Right cardiac atrium (tissue), 5 donors: ENCODE results near the gene PRRT2. TPM values are rescaled to one million over a fixed set of nuclear protein-coding genes. Genes with fewer than 3 reads are reported as not detected.
"Not testable (repeated sequence)": the region's sequence is repeated elsewhere in the genome, so short reads cannot be mapped to it uniquely, and the experiment has no call there.

Source experiments
- ATAC-seq, 2 donors: fragments of 200-7000 bp; cut with Tn5 transposase; one replicate each; pipeline versions ENCODE4 v1.8.0 to v1.9.1; 2020; ENCODE audit warnings: moderate library complexity in 2 of 2, mild to moderate bottlenecking in 1 of 2
- DNase-seq, 3 donors: peaks; one replicate each; pipeline ENCODE4 v3.0.0-alpha.2; 2020
- H3K27ac ChIP-seq: one replicate; pipeline ENCODE4 v1.5.1; 2013; ENCODE audit warnings: mild to moderate bottlenecking, low read length, control low read depth, moderate library complexity
- H3K27me3 ChIP-seq: one replicate; pipeline ENCODE4 v1.6.1; 2013; ENCODE audit not compliant: control insufficient read depth, insufficient read depth
- H3K4me1 ChIP-seq: one replicate; pipeline ENCODE4 v1.6.1; 2013; ENCODE audit warnings: low read length; ENCODE audit not compliant: control insufficient read depth, insufficient read depth
- H3K4me3 ChIP-seq: one replicate; pipeline ENCODE4 v1.5.1; 2013; ENCODE audit warnings: low read length, control low read depth
- H3K9me3 ChIP-seq: one replicate; pipeline ENCODE4 v1.6.1; 2013; ENCODE audit warnings: low read length; ENCODE audit not compliant: control insufficient read depth
- WGBS: extraction: QIAGEN DNeasy Blood & Tissue Kit; methylation state at CpG from one replicate; pipeline ENCODE4 v1.1.7; 2013; 5-methylcytosine and 5-hydroxymethylcytosine counted together
- intact Hi-C, 4 donors: fragments of 100-400 bp; cut with DNase I; formaldehyde crosslinking; loops; one replicate each; pipeline versions ENCODE4 v1.11.0 to v1.14.0; 2022 to 2023
- polyA plus RNA-seq: library from polyadenylated mRNA; stranded (reverse); fragments of 200-250 nt; gene quantifications from one replicate; pipeline ENCODE4 v1.2.3, GENCODE V29; 2013
- total RNA-seq, 4 donors: library from RNA; stranded (reverse); fragmentation: NEBNext Ultra II Directional; extraction: Animal tissue kit (Norgen Biotek cat#: 25700); gene quantifications; one replicate each; pipeline ENCODE4 v1.2.1, GENCODE V29; 2021
- donor health status: healthy with polysubstance abuse.
- donor health status: DM: no; HTN: yes; CAD: no.
- donor health status: DM: no; HTN: no; CAD: no.
- donor health status: DM: no; HTN: yes; CAD: no; lungs with severe emphysema.
- donor health status: DM: yes; HTN: yes; CAD: no.

The PRRT2 gene
- total and polyA plus RNA-seq, 5 donors: 2.5 to 5.0 (median 4.8) TPM

GRCh38 chr16:29824589-29825144 is 12.7 kb downstream of the PRRT2 start:
- Histone ChIP-seq H3K4me1 (peaks cover 17% of the 10 kb centered on the region), H3K27ac (peak overlapping the region; percentile 34), H3K27me3 (no peaks in the 10 kb centered on the region), H3K4me3 (no peak overlapping the region), H3K9me3 (no peaks in the 10 kb centered on the region)
- intact Hi-C loops: no loop called here
- ATAC-seq (peak; percentile 53 to 71), DNase-seq (peak in 1 of 3 donors; percentile 45)
- 35% methylated on average over 7 of the region's 7 CpGs for WGBS

DNA sequence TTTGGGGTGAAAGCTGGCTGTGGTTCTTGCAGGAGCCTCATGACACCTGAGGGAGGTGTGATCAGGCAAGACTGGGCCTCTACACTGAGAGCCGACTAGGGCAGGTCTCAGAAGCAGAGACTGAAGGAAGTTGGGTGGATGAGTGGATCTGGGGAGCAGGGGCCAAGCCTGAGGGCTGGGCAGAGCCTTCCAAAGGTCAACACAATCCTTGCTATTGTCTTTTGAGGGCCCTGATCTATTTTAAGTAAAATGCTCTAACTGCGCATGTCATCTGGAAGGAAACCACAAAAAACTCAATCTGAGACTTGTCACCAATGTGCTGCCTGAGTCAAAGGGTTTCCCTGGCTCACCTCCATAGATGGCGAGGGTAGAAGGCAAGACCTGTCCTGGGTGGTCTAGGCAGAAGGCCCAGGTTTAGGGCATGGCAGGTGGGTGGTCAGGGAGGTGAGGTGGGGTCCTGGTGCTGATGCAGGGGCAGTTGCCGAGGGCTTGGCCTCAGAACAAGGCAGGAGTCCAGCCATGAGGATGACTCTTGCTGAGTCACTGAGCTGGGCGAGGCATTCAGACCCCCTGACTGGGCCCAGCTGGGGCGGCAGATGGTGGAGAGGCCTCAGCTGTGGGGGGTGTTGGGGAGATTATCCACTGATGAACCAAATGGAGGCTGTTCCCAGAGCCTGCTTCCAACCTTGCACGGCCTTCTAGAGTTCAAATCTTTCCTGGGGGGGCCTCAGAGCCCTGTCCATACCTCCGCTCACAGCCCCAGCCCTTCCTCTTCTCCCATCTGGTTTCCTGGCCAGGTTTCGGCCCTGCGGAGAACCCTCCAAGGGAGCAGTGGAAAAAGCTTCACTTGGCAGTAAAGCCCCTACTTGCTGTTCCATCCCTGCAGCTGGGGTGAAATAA is 13.4 kb downstream of the PRRT2 start:
- DNase-seq (peak; percentile 79 to 83 (median 80)), ATAC-seq (peak; percentile 38 to 79)
- Histone ChIP-seq H3K9me3 (no peaks in the 10 kb centered on the region), H3K4me1 (peaks cover 17% of the 10 kb centered on the region), H3K27ac (peak overlapping the region; percentile 34), H3K4me3 (no peak overlapping the region), H3K27me3 (no peaks in the 10 kb centered on the region)
- intact Hi-C loops: no loop called here
- WGBS: 43% methylated on average over 10 of the region's 10 CpGs

GRCh38 chr16:29826342-29826695 is 14.3 kb downstream of the PRRT2 start:
- no peak for DNase-seq
- no peak for ATAC-seq
- peak overlapping the region; percentile 34 for H3K27ac ChIP-seq
- H3K9me3 ChIP-seq: no peaks in the 10 kb centered on the region
- 89% methylated on average over 6 of the region's 8 CpGs for WGBS
- H3K27me3 ChIP-seq: no peaks in the 10 kb centered on the region
- intact Hi-C loops: no loop called here
- peaks cover 17% of the 10 kb centered on the region for H3K4me1 ChIP-seq
- H3K4me3 ChIP-seq: no peak overlapping the region

DNA sequence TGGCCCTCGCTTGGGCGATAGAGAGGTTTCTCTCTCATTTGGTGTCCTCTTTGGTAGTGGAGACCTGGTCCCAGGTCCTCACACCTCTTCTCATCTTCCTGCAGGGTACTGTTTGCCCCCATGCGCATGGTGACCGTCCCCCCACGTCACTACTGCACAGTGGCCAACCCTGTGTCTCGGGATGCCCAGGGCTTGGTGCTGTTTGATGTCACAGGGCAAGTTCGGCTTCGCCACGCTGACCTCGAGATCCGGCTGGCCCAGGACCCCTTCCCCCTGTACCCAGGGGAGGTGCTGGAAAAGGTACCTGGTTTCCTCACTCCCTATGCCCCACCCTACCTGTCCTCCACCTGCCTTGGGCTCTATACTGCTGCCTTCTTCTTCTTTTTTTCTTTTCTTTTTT is 18.8 kb downstream of the PRRT2 start:
- Histone ChIP-seq H3K27ac (no peak overlapping the region), H3K27me3 (no peaks in the 10 kb centered on the region), H3K4me3 (no peak overlapping the region), H3K4me1 (peaks cover 5% of the 10 kb centered on the region), H3K9me3 (no peaks in the 10 kb centered on the region)
- WGBS: 93% methylated on average over 11 of the region's 11 CpGs
- ATAC-seq: no peak
- no peak for DNase-seq
- intact Hi-C loops: no loop called here

DNA sequence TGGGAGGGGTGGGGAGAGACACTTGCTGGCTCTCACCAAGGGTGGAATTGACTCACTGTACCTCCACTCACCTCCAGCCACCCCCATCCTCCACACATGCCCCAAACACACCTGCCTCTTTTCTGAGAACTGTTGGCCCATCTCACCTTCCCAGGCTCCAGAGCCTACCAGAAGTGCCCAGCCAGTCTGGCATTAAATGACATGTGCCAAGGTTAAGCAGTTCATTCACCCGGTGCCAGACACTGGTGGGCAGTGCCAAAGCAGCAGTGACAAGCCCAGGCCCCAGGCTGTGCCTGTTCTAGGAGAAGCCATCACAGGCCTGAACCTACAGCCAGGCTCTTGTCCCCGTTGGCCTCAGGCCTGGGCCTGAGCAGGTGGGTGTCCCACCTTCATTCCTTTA is 19.5 kb downstream of the PRRT2 start:
- intact Hi-C loops: no loop called here
- no peak overlapping the region for H3K27ac ChIP-seq

GRCh38 chr16:29833219-29833618 is 21.2 kb downstream of the PRRT2 start:
- DNase-seq, H3K27me3 ChIP-seq, H3K9me3 ChIP-seq, H3K27ac ChIP-seq, H3K4me3 ChIP-seq, ATAC-seq, H3K4me1 ChIP-seq, intact Hi-C loops: not testable (repeated sequence)
- WGBS: 96% methylated on average over 4 of the region's 4 CpGs

More for the DNA sequence above, 19.5 kb downstream of the PRRT2 start:
- Histone ChIP-seq H3K4me3 (no peak overlapping the region), H3K9me3 (no peaks in the 10 kb centered on the region), H3K4me1 (no peaks in the 10 kb centered on the region), H3K27me3 (no peaks in the 10 kb centered on the region)
- peak in 1 of 2 donors; percentile 16 for ATAC-seq
- DNase-seq: no peak
- WGBS: 74% methylated on average over 2 of the region's 2 CpGs

DNA sequence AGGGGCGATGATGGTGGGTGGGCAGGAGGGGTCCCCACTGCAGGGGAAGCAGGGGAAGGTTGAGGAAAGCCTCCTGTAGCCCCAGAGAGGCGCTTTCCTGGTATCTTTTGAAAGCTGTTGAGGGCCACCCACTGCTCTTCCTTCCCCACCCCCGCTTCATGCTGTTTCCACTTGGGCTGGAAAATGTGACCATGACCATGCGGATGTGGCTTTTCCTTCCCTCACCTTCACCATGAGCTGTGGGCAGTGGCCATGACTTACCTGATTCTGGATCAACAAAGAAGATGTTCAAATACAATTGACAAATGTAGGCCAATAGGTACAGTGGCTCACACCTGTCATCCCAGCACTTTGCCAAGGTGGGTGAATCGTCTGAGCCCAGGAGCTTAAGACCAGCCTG is 22.1 kb downstream of the PRRT2 start:
- no peaks in the 10 kb centered on the region for H3K4me1 ChIP-seq
- no peak for ATAC-seq
- intact Hi-C loops: no loop called here
- 92% methylated on average over 5 of the region's 5 CpGs for WGBS
- DNase-seq: no peak
- no peak overlapping the region for H3K27ac ChIP-seq
- no peaks in the 10 kb centered on the region for H3K9me3 ChIP-seq
- no peak overlapping the region for H3K4me3 ChIP-seq
- no peaks in the 10 kb centered on the region for H3K27me3 ChIP-seq

DNA sequence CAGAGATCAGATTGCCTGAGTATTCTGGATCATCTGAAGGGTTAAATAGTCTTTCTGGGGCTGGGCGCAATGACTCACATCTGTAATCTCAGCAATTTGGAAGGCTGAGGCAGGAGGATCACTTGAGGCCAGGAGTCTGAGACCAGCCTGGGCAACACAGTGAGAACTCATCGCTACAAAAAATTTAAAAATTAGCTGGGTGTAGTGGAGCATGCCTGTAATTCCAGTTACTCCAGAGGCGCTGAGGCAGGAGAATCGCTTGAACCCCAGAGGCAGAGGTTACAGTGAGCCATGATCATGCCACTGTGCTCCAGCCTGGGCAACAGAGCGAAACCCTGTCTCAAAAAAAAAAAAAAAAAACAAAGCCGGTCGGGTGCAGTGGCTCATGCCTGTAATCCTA is 23.9 kb downstream of the PRRT2 start:
- Histone ChIP-seq H3K27me3 (no peaks in the 10 kb centered on the region), H3K4me3 (no peak overlapping the region), H3K27ac (no peak overlapping the region), H3K4me1 (no peaks in the 10 kb centered on the region), H3K9me3 (no peaks in the 10 kb centered on the region)
- WGBS: 92% methylated on average over 7 of the region's 7 CpGs
- no peak for DNase-seq
- no peak for ATAC-seq
- intact Hi-C loops: no loop called here

- Histone ChIP-seq H3K9me3 (no peaks in the 10 kb centered on the region), H3K4me1 (no peaks in the 10 kb centered on the region), H3K27ac (no peak overlapping the region), H3K27me3 (no peaks in the 10 kb centered on the region), H3K4me3 (no peak overlapping the region)
- DNase-seq (no peak), ATAC-seq (no peak)
- 83% methylated on average over 15 of the region's 15 CpGs for WGBS
- intact Hi-C loops: no loop called here
Observed at GRCh38 chr16:29836623-29837022, 24.6 kb downstream of the PRRT2 start.

DNA sequence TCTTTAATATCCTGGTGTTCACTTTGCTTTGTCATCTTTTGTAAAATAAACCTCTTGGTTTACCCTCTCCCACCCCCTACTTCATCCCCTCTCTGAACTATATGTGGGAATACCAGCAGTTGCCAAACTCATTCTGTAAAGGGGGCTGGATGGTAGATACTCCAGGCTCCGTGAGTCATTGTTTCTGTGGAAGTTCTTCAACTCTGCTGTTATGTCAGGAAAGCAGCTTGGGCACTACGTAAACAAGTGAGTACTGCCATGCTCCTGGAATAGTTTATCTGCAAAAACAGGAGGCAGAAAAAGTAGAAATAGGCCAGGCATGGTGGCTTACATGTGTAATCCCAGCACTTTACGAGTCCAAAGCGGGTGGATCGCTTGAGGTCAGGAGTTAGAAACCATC is 25.8 kb downstream of the PRRT2 start:
- Histone ChIP-seq H3K27me3 (no peaks in the 10 kb centered on the region), H3K9me3 (no peaks in the 10 kb centered on the region), H3K4me1 (no peaks in the 10 kb centered on the region), H3K4me3 (no peak overlapping the region), H3K27ac (no peak overlapping the region)
- ATAC-seq: no peak
- WGBS: 92% methylated on average over 5 of the region's 5 CpGs
- intact Hi-C loops: no loop called here
- no peak for DNase-seq

GRCh38 chr16:29839822-29840221 is 27.8 kb downstream of the PRRT2 start:
- Histone ChIP-seq H3K27ac (no peak overlapping the region), H3K4me1 (no peaks in the 10 kb centered on the region), H3K9me3 (no peaks in the 10 kb centered on the region), H3K4me3 (no peak overlapping the region), H3K27me3 (no peaks in the 10 kb centered on the region)
- DNase-seq: no peak
- intact Hi-C loops: no loop called here
- WGBS: 69% methylated on average over 6 of the region's 6 CpGs
- ATAC-seq: peak in 1 of 2 donors; percentile 27
